ENCODE results near the gene CACNG4.
"Not testable (repeated sequence)": the region's sequence is repeated elsewhere in the genome, so short reads cannot be mapped to it uniquely, and the experiment has no call there.

Gene CACNG4

GRCh38 chr17:66964930-66965800 is 658 bp downstream of the CACNG4 start:
- no peak for DNase-seq (ENCODE audit: low read depth in 2 of 2)

- no peak for DNase-seq (ENCODE audit: low read depth in 2 of 2)
Measured at GRCh38 chr17:66965801-66966262, 1.3 kb downstream of the CACNG4 start.

GRCh38 chr17:66966298-66966697 is 1.8 kb downstream of the CACNG4 start:
- DNase-seq (ENCODE audit: low read depth in 2 of 2): no peak

GRCh38 chr17:66966704-66967418 is 2.4 kb downstream of the CACNG4 start:
- DNase-seq (ENCODE audit: low read depth in 2 of 2): no peak

GRCh38 chr17:66967837-66968543 is 3.5 kb downstream of the CACNG4 start:
- DNase-seq (ENCODE audit: low read depth in 2 of 2): no peak

GRCh38 chr17:66968916-66969315 is 4.4 kb downstream of the CACNG4 start:
- no peak for DNase-seq (ENCODE audit: low read depth in 2 of 2)

GRCh38 chr17:66970140-66970539 is 5.6 kb downstream of the CACNG4 start:
- DNase-seq (ENCODE audit: low read depth in 2 of 2): no peak

- no peak for DNase-seq (ENCODE audit: low read depth in 2 of 2)
Measured at GRCh38 chr17:66970797-66971196, 6.3 kb downstream of the CACNG4 start.

GRCh38 chr17:66971264-66971663 is 6.8 kb downstream of the CACNG4 start:
- no peak for DNase-seq (ENCODE audit: low read depth in 2 of 2)

- no peak for DNase-seq (ENCODE audit: low read depth in 2 of 2)
Measured at GRCh38 chr17:66971730-66972441, 7.4 kb downstream of the CACNG4 start.

GRCh38 chr17:66972442-66972830 is 7.9 kb downstream of the CACNG4 start:
- DNase-seq (ENCODE audit: low read depth in 2 of 2): not testable (repeated sequence)

GRCh38 chr17:66975188-66975587 is 10.7 kb downstream of the CACNG4 start:
- no peak for DNase-seq (ENCODE audit: low read depth in 2 of 2)

- no peak for DNase-seq (ENCODE audit: low read depth in 2 of 2)
Measured at GRCh38 chr17:66975614-66976378, 11.3 kb downstream of the CACNG4 start.

GRCh38 chr17:66976379-66976663 is 11.8 kb downstream of the CACNG4 start:
- DNase-seq (ENCODE audit: low read depth in 2 of 2): no peak

- no peak for DNase-seq (ENCODE audit: low read depth in 2 of 2)
Measured at GRCh38 chr17:66976781-66977201, 12.3 kb downstream of the CACNG4 start.

- no peak for DNase-seq (ENCODE audit: low read depth in 2 of 2)
Measured at GRCh38 chr17:66978514-66979061, 14.1 kb downstream of the CACNG4 start.

GRCh38 chr17:66980896-66981295 is 16.4 kb downstream of the CACNG4 start:
- DNase-seq (ENCODE audit: low read depth in 2 of 2): no peak

GRCh38 chr17:66981983-66982508 is 17.5 kb downstream of the CACNG4 start:
- no peak for DNase-seq (ENCODE audit: low read depth in 2 of 2)

- DNase-seq (ENCODE audit: low read depth in 2 of 2): no peak
Measured at GRCh38 chr17:66983414-66984021, 19.0 kb downstream of the CACNG4 start.

GRCh38 chr17:66984730-66985129 is 20.2 kb downstream of the CACNG4 start:
- no peak for DNase-seq (ENCODE audit: low read depth in 2 of 2)
